ENCODE data around the gene SYNGAP1. TPM values are rescaled to one million over a fixed set of nuclear protein-coding genes. Genes with fewer than 3 reads are reported as not detected.

SYNGAP1 gene
- total RNA-seq, 1 donor from 2014 or later, result 3.3 TPM

- DNase-seq (ENCODE audit: low read depth), result no peak
- H3K4me3 ChIP-seq (ENCODE audit: low read depth, low read length), result no peak overlapping the region
- no peak for TF ChIP-seq CTCF (IDR thresholded peaks at IDR 0.05; ENCODE audit: insufficient read depth, low read length, poor library complexity, severe bottlenecking)
- H3K36me3 ChIP-seq (ENCODE audit: control insufficient read depth, insufficient read depth, low read length), result no peaks in the 10 kb centered on the region
- H3K27me3 ChIP-seq (ENCODE audit: control insufficient read depth, insufficient read depth, low read length), result no peaks in the 10 kb centered on the region
Measured at GRCh38 chr6:33390767-33391277, 29.0 kb upstream of the SYNGAP1 start.

- Histone ChIP-seq H3K4me3 (ENCODE audit: low read depth, low read length) (peak within 1 kb of the TSS; percentile 99), H3K27me3 (ENCODE audit: control insufficient read depth, insufficient read depth, low read length) (no peaks in the 10 kb centered on the region), H3K36me3 (ENCODE audit: control insufficient read depth, insufficient read depth, low read length) (no peaks in the 10 kb centered on the region)
- peak; percentile 99 for DNase-seq (ENCODE audit: low read depth)
- peak; percentile 97 for TF ChIP-seq CTCF (IDR thresholded peaks at IDR 0.05; ENCODE audit: insufficient read depth, low read length, poor library complexity, severe bottlenecking)
Measured at GRCh38 chr6:33391278-33391921, 28.5 kb upstream of the SYNGAP1 start, which contains the start of gene KIFC1. Gene KIFC1, plus strand, starts transcription at chr6:33391823. Its CDS starts 163 bp downstream, at chr6:33391986.

- no peaks in the 10 kb centered on the region for H3K27me3 ChIP-seq (ENCODE audit: control insufficient read depth, insufficient read depth, low read length)
- no peaks in the 10 kb centered on the region for H3K36me3 ChIP-seq (ENCODE audit: control insufficient read depth, insufficient read depth, low read length)
- no peak for DNase-seq (ENCODE audit: low read depth)
- TF ChIP-seq CTCF (IDR thresholded peaks at IDR 0.05; ENCODE audit: insufficient read depth, low read length, poor library complexity, severe bottlenecking), result no peak
- H3K4me3 ChIP-seq (ENCODE audit: low read depth, low read length), result peak overlapping the region; percentile 99
Measured at GRCh38 chr6:33391922-33392594, 27.8 kb upstream of the SYNGAP1 start.

GRCh38 chr6:33392595-33392948, 27.3 kb upstream of the SYNGAP1 start:
- no peaks in the 10 kb centered on the region for H3K36me3 ChIP-seq (ENCODE audit: control insufficient read depth, insufficient read depth, low read length)
- peak overlapping the region; percentile 99 for H3K4me3 ChIP-seq (ENCODE audit: low read depth, low read length)
- DNase-seq (ENCODE audit: low read depth), result no peak
- no peak for TF ChIP-seq CTCF (IDR thresholded peaks at IDR 0.05; ENCODE audit: insufficient read depth, low read length, poor library complexity, severe bottlenecking)
- H3K27me3 ChIP-seq (ENCODE audit: control insufficient read depth, insufficient read depth, low read length), result no peaks in the 10 kb centered on the region

GRCh38 chr6:33392979-33393378, 26.9 kb upstream of the SYNGAP1 start:
- peak overlapping the region; percentile 99 for H3K4me3 ChIP-seq (ENCODE audit: low read depth, low read length)
- no peaks in the 10 kb centered on the region for H3K36me3 ChIP-seq (ENCODE audit: control insufficient read depth, insufficient read depth, low read length)
- no peak for DNase-seq (ENCODE audit: low read depth)
- no peak for TF ChIP-seq CTCF (IDR thresholded peaks at IDR 0.05; ENCODE audit: insufficient read depth, low read length, poor library complexity, severe bottlenecking)
- no peaks in the 10 kb centered on the region for H3K27me3 ChIP-seq (ENCODE audit: control insufficient read depth, insufficient read depth, low read length)
